A673 (cell line): ENCODE results near the gene MT1H.

Experiments
- EZH2 ChIP-seq: fragments of 200-600 bp; sonication (generic); IDR thresholded peaks from 2 replicates; pipeline ENCODE4 v1.6.1; 2017; ENCODE audit warnings: borderline replicate concordance, low read depth, mild to moderate bottlenecking, mixed read lengths, antibody characterized with exemption, low read length; ENCODE audit not compliant: poor library complexity, severe bottlenecking
- TF ChIP-seq, protein P1 (sequence below): fragments of 300-800, 200-600 bp; sonication (generic); conservative IDR thresholded peaks from 2 replicates; pipeline ENCODE4 v1.5.1; 2017; ENCODE audit warnings: low read depth, mild to moderate bottlenecking, antibody characterized with exemption, low read length, moderate library complexity, mixed read lengths

DNA sequence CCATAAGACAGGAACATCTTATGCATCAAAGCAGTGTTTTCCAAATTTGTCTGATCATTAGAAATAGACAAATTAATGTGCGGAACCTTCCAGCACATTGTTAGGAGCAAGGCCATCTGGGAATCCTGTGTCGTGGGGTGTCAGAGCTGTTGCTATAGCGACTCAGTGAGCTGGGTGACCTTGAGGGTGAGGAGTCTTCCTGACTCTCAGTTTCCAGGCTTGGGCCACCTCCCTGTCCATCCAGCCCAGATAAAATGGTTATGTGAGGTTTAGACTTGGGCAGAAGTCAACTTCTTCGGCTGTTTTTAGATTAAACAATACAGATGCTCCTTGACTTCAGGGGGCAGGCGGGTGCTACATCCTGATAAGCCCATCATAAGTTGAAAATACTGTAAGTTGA, 33.2 kb downstream of the MT1H start:
- TF ChIP-seq, protein P1, sequence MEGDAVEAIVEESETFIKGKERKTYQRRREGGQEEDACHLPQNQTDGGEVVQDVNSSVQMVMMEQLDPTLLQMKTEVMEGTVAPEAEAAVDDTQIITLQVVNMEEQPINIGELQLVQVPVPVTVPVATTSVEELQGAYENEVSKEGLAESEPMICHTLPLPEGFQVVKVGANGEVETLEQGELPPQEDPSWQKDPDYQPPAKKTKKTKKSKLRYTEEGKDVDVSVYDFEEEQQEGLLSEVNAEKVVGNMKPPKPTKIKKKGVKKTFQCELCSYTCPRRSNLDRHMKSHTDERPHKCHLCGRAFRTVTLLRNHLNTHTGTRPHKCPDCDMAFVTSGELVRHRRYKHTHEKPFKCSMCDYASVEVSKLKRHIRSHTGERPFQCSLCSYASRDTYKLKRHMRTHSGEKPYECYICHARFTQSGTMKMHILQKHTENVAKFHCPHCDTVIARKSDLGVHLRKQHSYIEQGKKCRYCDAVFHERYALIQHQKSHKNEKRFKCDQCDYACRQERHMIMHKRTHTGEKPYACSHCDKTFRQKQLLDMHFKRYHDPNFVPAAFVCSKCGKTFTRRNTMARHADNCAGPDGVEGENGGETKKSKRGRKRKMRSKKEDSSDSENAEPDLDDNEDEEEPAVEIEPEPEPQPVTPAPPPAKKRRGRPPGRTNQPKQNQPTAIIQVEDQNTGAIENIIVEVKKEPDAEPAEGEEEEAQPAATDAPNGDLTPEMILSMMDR = no peak
- no peak for TF ChIP-seq EZH2
